Mucosa of descending colon (tissue), 3 donors: ENCODE data around the gene ARGFX. TPM values are rescaled to one million over a fixed set of nuclear protein-coding genes. Genes with fewer than 3 reads are reported as not detected.

Source experiments
- ATAC-seq: fragments of 200-7000 bp; cut with Tn5 transposase; one replicate; pipeline ENCODE4 v1.9.1; 2020; ENCODE audit warnings: mild to moderate bottlenecking, moderate library complexity
- DNase-seq, 3 donors: peaks; one replicate each; pipeline ENCODE4 v3.0.0-alpha.2; 2020
- H3K36me3 ChIP-seq: fragments of 200-600 bp; one replicate; pipeline ENCODE4 v1.8.0; 2021; ENCODE audit warnings: low read depth, mild to moderate bottlenecking
- H3K4me1 ChIP-seq: fragments of 200-600 bp; one replicate; pipeline ENCODE4 v1.8.0; 2021; ENCODE audit warnings: low read depth, mild to moderate bottlenecking
- H3K4me3 ChIP-seq: fragments of 200-600 bp; one replicate; pipeline ENCODE4 v1.8.0; 2021; ENCODE audit warnings: mild to moderate bottlenecking
- H3K9me3 ChIP-seq: fragments of 200-600 bp; one replicate; pipeline ENCODE4 v1.8.0; 2021; ENCODE audit warnings: mild to moderate bottlenecking
- CTCF ChIP-seq: fragments of 200-600 bp; IDR thresholded peaks from one replicate; pipeline ENCODE4 v1.8.0; 2022; ENCODE audit warnings: antibody characterized with exemption, mild to moderate bottlenecking
- intact Hi-C, 2 donors: fragments of 100-400 bp; cut with DNase I in 1 of 2; cut with micrococcal nuclease in 1 of 2; formaldehyde crosslinking; loops; one replicate each; pipeline versions ENCODE4 v1.11.0 to v1.11.1; 2022; cut with DNase I, micrococcal nuclease
- total RNA-seq, 3 donors: library from RNA; stranded (reverse); fragmentation: NEBNext Ultra II Directional in 2 of 3; extraction: Animal tissue kit (Norgen Biotek cat#: 25700) in 2 of 3; gene quantifications; one replicate each; pipeline versions ENCODE4 v1.2.1 to v1.2.4, GENCODE V29; 2021 to 2023
- donor health status: DM: no; HTN: no; CAD: no; lungs with moderate emphysema.
- donor health status: DM: no; HTN: no; CAD: no.
- donor health status: DM: no; HTN: yes; CAD: no.

The ARGFX gene
- total RNA-seq, 3 donors from 2014 or later, result not detected

GRCh38 chr3:121542924-121543323, 24.8 kb upstream of the ARGFX start:
- no peak overlapping the region for H3K4me3 ChIP-seq
- H3K36me3 ChIP-seq, result no peaks in the 10 kb centered on the region
- peaks cover 8% of the 10 kb centered on the region for H3K4me1 ChIP-seq
- DNase-seq (no peak), ATAC-seq (no peak)
- no peak for TF ChIP-seq CTCF
- intact Hi-C loops, result no loop called here
- no peaks in the 10 kb centered on the region for H3K9me3 ChIP-seq

- Histone ChIP-seq H3K4me3 (peak overlapping the region; percentile 31), H3K4me1 (peaks cover 19% of the 10 kb centered on the region), H3K9me3 (no peaks in the 10 kb centered on the region), H3K36me3 (no peaks in the 10 kb centered on the region)
- intact Hi-C loops, result no loop called here
- TF ChIP-seq CTCF, result no peak
- DNase-seq (peak in 1 of 3 donors; percentile 16), ATAC-seq (peak; percentile 15)
These were observed 22.6 kb upstream of the ARGFX start for GRCh38 chr3:121545049-121545573.

GRCh38 chr3:121545574-121546455, 21.9 kb upstream of the ARGFX start, which contains the start of gene POLQ:
Gene POLQ, minus strand, starts transcription at chr3:121545988. Its CDS starts 111 bp downstream, at chr3:121545877.
- Histone ChIP-seq H3K36me3 (no peaks in the 10 kb centered on the region), H3K4me1 (peaks cover 19% of the 10 kb centered on the region), H3K9me3 (no peaks in the 10 kb centered on the region), H3K4me3 (peak within 1 kb of the TSS; percentile 31)
- TF ChIP-seq CTCF, result no peak
- DNase-seq (peak; percentile 91 to 95 (median 94)), ATAC-seq (peak; percentile 97)
- intact Hi-C loops, result no loop called here

- Histone ChIP-seq H3K4me1 (peaks cover 12% of the 10 kb centered on the region), H3K9me3 (no peaks in the 10 kb centered on the region), H3K36me3 (no peaks in the 10 kb centered on the region), H3K4me3 (no peak overlapping the region)
- DNase-seq (no peak), ATAC-seq (no peak)
- no peak for TF ChIP-seq CTCF
- intact Hi-C loops, result no loop called here
These were observed 15.4 kb upstream of the ARGFX start for GRCh38 chr3:121552379-121552778.

GRCh38 chr3:121552797-121553196, 15.0 kb upstream of the ARGFX start:
- ATAC-seq (no peak), DNase-seq (no peak)
- TF ChIP-seq CTCF, result no peak
- no peaks in the 10 kb centered on the region for H3K36me3 ChIP-seq
- no peak overlapping the region for H3K4me3 ChIP-seq
- intact Hi-C loops, result no loop called here
- H3K4me1 ChIP-seq, result peaks cover 12% of the 10 kb centered on the region
- H3K9me3 ChIP-seq, result no peaks in the 10 kb centered on the region
